Measurements from ENCODE around the gene ARHGAP6. TPM values are rescaled to one million over a fixed set of nuclear protein-coding genes. Genes with fewer than 3 reads are reported as not detected.

Gene ARHGAP6
- total RNA-seq, 6 experiments from 2014 or later, result 0.51 to 1.0 (median 0.69) TPM

- Mint-ChIP-seq H3K36me3 (ENCODE audit: low read depth) (no peaks in the 10 kb centered on the region), H3K4me1 (ENCODE audit: low read depth) (no peaks in the 10 kb centered on the region), H3K27me3 (ENCODE audit: insufficient read depth) (peaks cover 12% of the 10 kb centered on the region), H3K27ac (no peak overlapping the region), H3K4me3 (no peak overlapping the region), H3K9me3 (no peaks in the 10 kb centered on the region; the same call in 1 of the 2 replicates)
- TF ChIP-seq CTCF (IDR thresholded peaks at IDR 0.05), result no peak
- DNase-seq, result no peak
Measured at GRCh38 chrX:11670316-11670715, 4.6 kb upstream of the ARHGAP6 start.

GRCh38 chrX:11666952-11667685 is 1.4 kb upstream of the ARHGAP6 start:
- Mint-ChIP-seq H3K27me3 (ENCODE audit: insufficient read depth) (peaks cover 7% of the 10 kb centered on the region), H3K36me3 (ENCODE audit: low read depth) (no peaks in the 10 kb centered on the region), H3K27ac (no peak overlapping the region), H3K9me3 (no peaks in the 10 kb centered on the region), H3K4me3 (no peak overlapping the region), H3K4me1 (ENCODE audit: low read depth) (no peaks in the 10 kb centered on the region)
- no peak for TF ChIP-seq CTCF (IDR thresholded peaks at IDR 0.05)
- DNase-seq, result no peak

GRCh38 chrX:11666164-11666563 is 444 bp upstream of the ARHGAP6 start:
- TF ChIP-seq CTCF (IDR thresholded peaks at IDR 0.05), result no peak
- Mint-ChIP-seq H3K27me3 (ENCODE audit: insufficient read depth) (peaks cover 4% of the 10 kb centered on the region), H3K4me3 (peak overlapping the region; percentile 76), H3K27ac (no peak overlapping the region), H3K4me1 (ENCODE audit: low read depth) (no peaks in the 10 kb centered on the region), H3K9me3 (no peaks in the 10 kb centered on the region), H3K36me3 (ENCODE audit: low read depth) (no peaks in the 10 kb centered on the region)
- DNase-seq, result no peak

GRCh38 chrX:11664211-11665167 is 1.2 kb downstream of the ARHGAP6 start:
- Mint-ChIP-seq H3K9me3 (no peaks in the 10 kb centered on the region), H3K27me3 (ENCODE audit: insufficient read depth) (peaks cover 2% of the 10 kb centered on the region), H3K4me1 (ENCODE audit: low read depth) (no peaks in the 10 kb centered on the region), H3K36me3 (ENCODE audit: low read depth) (no peaks in the 10 kb centered on the region), H3K4me3 (peak overlapping the region; percentile 69), H3K27ac (no peak overlapping the region)
- TF ChIP-seq CTCF (IDR thresholded peaks at IDR 0.05), result no peak
- no peak for DNase-seq

GRCh38 chrX:11663875-11664210 is 1.9 kb downstream of the ARHGAP6 start:
- H3K4me1 Mint-ChIP-seq (ENCODE audit: low read depth), result no peaks in the 10 kb centered on the region
- H3K4me3 Mint-ChIP-seq, result peak overlapping the region; percentile 69; the same call in 1 of the 2 replicates
- no peaks in the 10 kb centered on the region for H3K9me3 Mint-ChIP-seq
- no peak for DNase-seq
- H3K27ac Mint-ChIP-seq, result no peak overlapping the region
- H3K36me3 Mint-ChIP-seq (ENCODE audit: low read depth), result no peaks in the 10 kb centered on the region
- TF ChIP-seq CTCF (IDR thresholded peaks at IDR 0.05), result no peak
- peaks cover 2% of the 10 kb centered on the region for H3K27me3 Mint-ChIP-seq (ENCODE audit: insufficient read depth)

Data from HFFc6 (cell line).